ENCODE results near the gene KCTD2.

- TF ChIP-seq CTCF (IDR thresholded peaks at IDR 0.05): peak in 1 of 3 experiments; percentile 14
- no peak for TF ChIP-seq POLR2A (IDR thresholded peaks at IDR 0.05)
Measured at GRCh38 chr17:75034236-75034908, 12.7 kb upstream of the KCTD2 start.

All from vagina (tissue), 2 donors.